HepG2 (cell line): ENCODE data around the gene HAPLN3.

Experiments
- ELF4 ChIP-seq: sonication (generic); formaldehyde crosslinking; IDR thresholded peaks from 2 replicates; pipeline ENCODE4 v1.5.0; 2020; ENCODE audit warnings: missing genetic modification reagents, mild to moderate bottlenecking, moderate library complexity, borderline replicate concordance
- HDAC1 ChIP-seq: sonication (generic); formaldehyde crosslinking; IDR thresholded peaks from 2 replicates; pipeline ENCODE4 v1.5.1; 2020; ENCODE audit warnings: mild to moderate bottlenecking, missing genetic modification reagents
- ZBTB40 ChIP-seq, 2 experiments: fragments of 450-650 bp in 1 of 2; sonication (generic) in 1 of 2; formaldehyde crosslinking in 1 of 2; IDR thresholded peaks; 2 replicates each; pipeline versions ENCODE4 v1.6.1 to v1.8.0; 2016 to 2022; ENCODE audit warnings: antibody characterized with exemption in 1 of 2, mild to moderate bottlenecking in 1 of 2, missing genetic modification reagents in 1 of 2
- TF ChIP-seq, protein P1 (sequence below): sonication (generic); formaldehyde crosslinking; IDR thresholded peaks from 2 replicates; pipeline ENCODE4 v1.5.0; 2020; ENCODE audit warnings: mild to moderate bottlenecking, missing genetic modification reagents, moderate library complexity
- TF ChIP-seq, protein P2 (sequence below): IDR thresholded peaks from 2 replicates; pipeline ENCODE4 v1.6.1; 2016; ENCODE audit warnings: low read depth, missing genetic modification reagents, missing compliant biosample characterization

- TF ChIP-seq, protein P1, sequence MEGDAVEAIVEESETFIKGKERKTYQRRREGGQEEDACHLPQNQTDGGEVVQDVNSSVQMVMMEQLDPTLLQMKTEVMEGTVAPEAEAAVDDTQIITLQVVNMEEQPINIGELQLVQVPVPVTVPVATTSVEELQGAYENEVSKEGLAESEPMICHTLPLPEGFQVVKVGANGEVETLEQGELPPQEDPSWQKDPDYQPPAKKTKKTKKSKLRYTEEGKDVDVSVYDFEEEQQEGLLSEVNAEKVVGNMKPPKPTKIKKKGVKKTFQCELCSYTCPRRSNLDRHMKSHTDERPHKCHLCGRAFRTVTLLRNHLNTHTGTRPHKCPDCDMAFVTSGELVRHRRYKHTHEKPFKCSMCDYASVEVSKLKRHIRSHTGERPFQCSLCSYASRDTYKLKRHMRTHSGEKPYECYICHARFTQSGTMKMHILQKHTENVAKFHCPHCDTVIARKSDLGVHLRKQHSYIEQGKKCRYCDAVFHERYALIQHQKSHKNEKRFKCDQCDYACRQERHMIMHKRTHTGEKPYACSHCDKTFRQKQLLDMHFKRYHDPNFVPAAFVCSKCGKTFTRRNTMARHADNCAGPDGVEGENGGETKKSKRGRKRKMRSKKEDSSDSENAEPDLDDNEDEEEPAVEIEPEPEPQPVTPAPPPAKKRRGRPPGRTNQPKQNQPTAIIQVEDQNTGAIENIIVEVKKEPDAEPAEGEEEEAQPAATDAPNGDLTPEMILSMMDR (CRISPR knock-in tag): no peak
- TF ChIP-seq ZBTB40 (IDR thresholded peaks at IDR 0.05) (no peak), ZBTB40 (CRISPR knock-in tag; IDR thresholded peaks at IDR 0.05) (no peak), HDAC1 (CRISPR knock-in tag) (no peak), ELF4 (CRISPR knock-in tag) (no peak)
- TF ChIP-seq, protein P2, sequence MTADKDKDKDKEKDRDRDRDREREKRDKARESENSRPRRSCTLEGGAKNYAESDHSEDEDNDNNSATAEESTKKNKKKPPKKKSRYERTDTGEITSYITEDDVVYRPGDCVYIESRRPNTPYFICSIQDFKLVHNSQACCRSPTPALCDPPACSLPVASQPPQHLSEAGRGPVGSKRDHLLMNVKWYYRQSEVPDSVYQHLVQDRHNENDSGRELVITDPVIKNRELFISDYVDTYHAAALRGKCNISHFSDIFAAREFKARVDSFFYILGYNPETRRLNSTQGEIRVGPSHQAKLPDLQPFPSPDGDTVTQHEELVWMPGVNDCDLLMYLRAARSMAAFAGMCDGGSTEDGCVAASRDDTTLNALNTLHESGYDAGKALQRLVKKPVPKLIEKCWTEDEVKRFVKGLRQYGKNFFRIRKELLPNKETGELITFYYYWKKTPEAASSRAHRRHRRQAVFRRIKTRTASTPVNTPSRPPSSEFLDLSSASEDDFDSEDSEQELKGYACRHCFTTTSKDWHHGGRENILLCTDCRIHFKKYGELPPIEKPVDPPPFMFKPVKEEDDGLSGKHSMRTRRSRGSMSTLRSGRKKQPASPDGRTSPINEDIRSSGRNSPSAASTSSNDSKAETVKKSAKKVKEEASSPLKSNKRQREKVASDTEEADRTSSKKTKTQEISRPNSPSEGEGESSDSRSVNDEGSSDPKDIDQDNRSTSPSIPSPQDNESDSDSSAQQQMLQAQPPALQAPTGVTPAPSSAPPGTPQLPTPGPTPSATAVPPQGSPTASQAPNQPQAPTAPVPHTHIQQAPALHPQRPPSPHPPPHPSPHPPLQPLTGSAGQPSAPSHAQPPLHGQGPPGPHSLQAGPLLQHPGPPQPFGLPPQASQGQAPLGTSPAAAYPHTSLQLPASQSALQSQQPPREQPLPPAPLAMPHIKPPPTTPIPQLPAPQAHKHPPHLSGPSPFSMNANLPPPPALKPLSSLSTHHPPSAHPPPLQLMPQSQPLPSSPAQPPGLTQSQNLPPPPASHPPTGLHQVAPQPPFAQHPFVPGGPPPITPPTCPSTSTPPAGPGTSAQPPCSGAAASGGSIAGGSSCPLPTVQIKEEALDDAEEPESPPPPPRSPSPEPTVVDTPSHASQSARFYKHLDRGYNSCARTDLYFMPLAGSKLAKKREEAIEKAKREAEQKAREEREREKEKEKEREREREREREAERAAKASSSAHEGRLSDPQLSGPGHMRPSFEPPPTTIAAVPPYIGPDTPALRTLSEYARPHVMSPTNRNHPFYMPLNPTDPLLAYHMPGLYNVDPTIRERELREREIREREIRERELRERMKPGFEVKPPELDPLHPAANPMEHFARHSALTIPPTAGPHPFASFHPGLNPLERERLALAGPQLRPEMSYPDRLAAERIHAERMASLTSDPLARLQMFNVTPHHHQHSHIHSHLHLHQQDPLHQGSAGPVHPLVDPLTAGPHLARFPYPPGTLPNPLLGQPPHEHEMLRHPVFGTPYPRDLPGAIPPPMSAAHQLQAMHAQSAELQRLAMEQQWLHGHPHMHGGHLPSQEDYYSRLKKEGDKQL (CRISPR knock-in tag): no peak
Observed at GRCh38 chr15:88882785-88883184, 12.6 kb downstream of the HAPLN3 start.
